RCC 7860 (cell line): ENCODE results near the gene GH1.

Source experiments
- DNase-seq: peaks from one replicate; pipeline ENCODE4 v3.0.0-alpha.2; 2015; ENCODE audit warnings: low spot score
- FAIRE-seq: peaks from 2 replicates; lab custom pipeline; 2012; peaks lifted over from hg19 to GRCh38; lab: Jason Lieb, UNC

GH1 gene

GRCh38 chr17:63945784-63946439 is 27.3 kb upstream of the GH1 start:
- no peak for DNase-seq

GRCh38 chr17:63944736-63945499 is 26.3 kb upstream of the GH1 start:
- FAIRE-seq (no peak), DNase-seq (no peak)

More at GRCh38 chr17:63945784-63946439, 27.3 kb upstream of the GH1 start:
- FAIRE-seq, result no peak

GRCh38 chr17:63943745-63944144 is 25.1 kb upstream of the GH1 start:
- DNase-seq (no peak), FAIRE-seq (no peak)

- FAIRE-seq, result no peak
- DNase-seq, result no peak
Observed at GRCh38 chr17:63942309-63942985, 23.8 kb upstream of the GH1 start.

- FAIRE-seq (no peak), DNase-seq (no peak)
Observed at GRCh38 chr17:63941751-63942150, 23.1 kb upstream of the GH1 start.

- FAIRE-seq (no peak), DNase-seq (no peak)
Observed at GRCh38 chr17:63941162-63941561, 22.5 kb upstream of the GH1 start.

- no peak for FAIRE-seq
- no peak for DNase-seq
Observed at GRCh38 chr17:63940584-63940983, 21.9 kb upstream of the GH1 start.

GRCh38 chr17:63939884-63940283 is 21.2 kb upstream of the GH1 start:
- FAIRE-seq, result no peak
- no peak for DNase-seq

- FAIRE-seq (no peak), DNase-seq (no peak)
Observed at GRCh38 chr17:63939401-63939800, 20.8 kb upstream of the GH1 start.

- no peak for DNase-seq
- no peak for FAIRE-seq
Observed at GRCh38 chr17:63937920-63938319, 19.3 kb upstream of the GH1 start.

GRCh38 chr17:63937319-63937718 is 18.7 kb upstream of the GH1 start:
- no peak for FAIRE-seq
- no peak for DNase-seq

- FAIRE-seq, result no peak
- DNase-seq, result no peak
Observed at GRCh38 chr17:63934183-63935112, 15.8 kb upstream of the GH1 start.

- FAIRE-seq (no peak), DNase-seq (no peak)
Observed at GRCh38 chr17:63933598-63933997, 15.0 kb upstream of the GH1 start.

GRCh38 chr17:63932721-63933120 is 14.1 kb upstream of the GH1 start:
- no peak for FAIRE-seq
- no peak for DNase-seq

- FAIRE-seq (no peak), DNase-seq (no peak)
Observed at GRCh38 chr17:63931981-63932561, 13.4 kb upstream of the GH1 start, which contains the start of gene CD79B. TSS of gene CD79B (minus strand) at chr17:63932331. CDS start at chr17:63932261, 70 bp downstream.

GRCh38 chr17:63930951-63931575 is 12.4 kb upstream of the GH1 start:
- DNase-seq (no peak), FAIRE-seq (no peak)

- DNase-seq, result no peak
Observed at GRCh38 chr17:63929860-63930766, 11.5 kb upstream of the GH1 start.

GRCh38 chr17:63928966-63929695 is 10.5 kb upstream of the GH1 start:
- DNase-seq (no peak), FAIRE-seq (no peak)

More at GRCh38 chr17:63929860-63930766, 11.5 kb upstream of the GH1 start:
- FAIRE-seq, result no peak
